Liver (tissue), 3 donors: ENCODE data around the gene RAB11A.

Source experiments
- CTCF ChIP-seq: fragments of 150-350 bp; IDR thresholded peaks from 2 replicates; pipeline ENCODE4 v1.5.1; 2017; ENCODE audit warnings: improper control_type of control experiment, low read depth, low read length; ENCODE audit not compliant: missing input control
- EGR1 ChIP-seq, 2 donors: IDR thresholded peaks; 2 replicates each; pipeline ENCODE4 v1.6.1; 2016 to 2018; ENCODE audit warnings: antibody characterized with exemption in 2 of 2, low read depth in 2 of 2
- NR2F2 ChIP-seq: IDR thresholded peaks from 2 replicates; pipeline ENCODE4 v1.6.1; 2016; ENCODE audit warnings: antibody characterized with exemption
- RAD21 ChIP-seq, 2 donors: IDR thresholded peaks; 2 replicates each; pipeline ENCODE4 v1.6.1; 2016; ENCODE audit warnings: antibody characterized with exemption in 2 of 2, mild to moderate bottlenecking in 2 of 2
- RXRA ChIP-seq, 2 donors: IDR thresholded peaks; 2 replicates each; pipeline ENCODE4 v1.6.1; 2017 to 2018; ENCODE audit warnings: antibody characterized with exemption in 2 of 2, mild to moderate bottlenecking in 1 of 2
- SP1 ChIP-seq: IDR thresholded peaks from 2 replicates; pipeline ENCODE4 v1.6.1; 2018; ENCODE audit warnings: antibody characterized with exemption, mild to moderate bottlenecking
- YY1 ChIP-seq: IDR thresholded peaks from 2 replicates; pipeline ENCODE4 v1.6.1; 2016; ENCODE audit warnings: antibody characterized with exemption, mild to moderate bottlenecking
- donor health status: healthy.
- donor health status: healthy.

GRCh38 chr15:65931221-65931620 lies 61.9 kb downstream of the RAB11A start:
- TF ChIP-seq RAD21 (IDR thresholded peaks at IDR 0.05) (no peak), YY1 (no peak), RXRA (IDR thresholded peaks at IDR 0.05) (no peak), CTCF (no peak), EGR1 (IDR thresholded peaks at IDR 0.05; ENCODE audit: low read depth in 2 of 2) (no peak), NR2F2 (no peak), SP1 (no peak)
